Nephron (organoid): ENCODE measurements around the gene MYZAP.

Experiments used
- H3K27ac Mint-ChIP-seq, 3 experiments: 2 replicates each; pipeline ENCODE4 v1.8.0; 2020; ENCODE audit warnings: mixed read lengths in 3 of 3, mild to moderate bottlenecking in 2 of 3, moderate library complexity in 1 of 3
- H3K27me3 Mint-ChIP-seq: 2 replicates; pipeline ENCODE4 v1.8.0; 2021; ENCODE audit warnings: low read depth, mild to moderate bottlenecking, moderate library complexity, mixed read lengths
- H3K36me3 Mint-ChIP-seq: 2 replicates; pipeline ENCODE4 v1.8.0; 2020; ENCODE audit warnings: low read depth, mixed read lengths
- H3K4me1 Mint-ChIP-seq: 2 replicates; pipeline ENCODE4 v1.8.0; 2020; ENCODE audit warnings: mixed read lengths
- H3K4me3 Mint-ChIP-seq, 3 experiments: 2 replicates each; pipeline ENCODE4 v1.8.0; 2020; ENCODE audit warnings: mild to moderate bottlenecking in 3 of 3, mixed read lengths in 3 of 3, moderate library complexity in 2 of 3
- H3K9me3 Mint-ChIP-seq: 2 replicates; pipeline ENCODE4 v1.8.0; 2020; ENCODE audit warnings: mixed read lengths
- TF ChIP-seq, protein P1 (sequence below), 3 experiments: fragments of 200-600 bp; sonication (generic); IDR thresholded peaks; one replicate each; pipeline ENCODE4 v1.5.0; 2021; ENCODE audit warnings: antibody characterized with exemption in 3 of 3; ENCODE audit not compliant: unreplicated experiment in 3 of 3

MYZAP gene

DNA sequence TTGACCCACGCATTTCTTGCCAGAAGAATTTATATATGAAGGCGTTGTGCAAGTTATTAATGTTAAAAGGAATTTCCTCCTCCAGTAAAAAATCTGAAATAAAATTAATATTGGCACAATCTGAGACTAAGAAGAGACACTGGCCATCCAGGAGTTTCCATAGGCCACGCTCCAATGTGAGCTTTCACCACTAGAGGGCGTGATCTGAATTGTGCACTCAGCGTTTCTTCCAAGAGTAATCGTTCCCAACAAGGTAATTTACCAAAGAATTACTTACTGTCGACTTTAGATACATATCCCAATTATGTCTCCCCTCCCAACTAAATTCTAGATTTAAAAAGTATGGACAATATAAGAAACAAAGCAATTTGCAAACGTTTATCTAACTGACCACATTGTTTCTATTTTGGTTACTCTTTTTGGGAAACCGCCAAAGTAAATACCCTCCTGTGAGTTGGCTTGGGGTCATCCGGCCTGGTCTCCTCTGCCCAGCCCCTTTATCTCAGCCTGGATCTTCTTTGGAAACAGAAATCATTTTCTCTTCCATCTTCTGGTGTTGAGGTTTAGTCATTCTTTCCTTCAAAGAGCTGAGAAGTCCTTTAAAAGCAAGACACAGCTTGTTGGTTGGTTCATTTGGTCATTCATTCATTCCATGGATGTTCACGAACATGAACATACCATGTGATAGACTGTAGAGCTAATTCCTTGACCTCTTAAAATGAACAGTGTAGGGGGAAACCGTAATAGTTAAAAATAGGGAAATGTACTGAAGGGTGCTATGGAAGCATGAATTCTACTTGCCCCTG, 141.0 kb downstream of the MYZAP start:
- Mint-ChIP-seq H3K27ac (peak overlapping the region; percentile 94 to 99 (median 96)), H3K27me3 (no peaks in the 10 kb centered on the region), H3K4me3 (no peak overlapping the region), H3K36me3 (peaks cover 7% of the 10 kb centered on the region), H3K4me1 (peaks cover 60% of the 10 kb centered on the region), H3K9me3 (peaks cover 10% of the 10 kb centered on the region)
- TF ChIP-seq, protein P1, sequence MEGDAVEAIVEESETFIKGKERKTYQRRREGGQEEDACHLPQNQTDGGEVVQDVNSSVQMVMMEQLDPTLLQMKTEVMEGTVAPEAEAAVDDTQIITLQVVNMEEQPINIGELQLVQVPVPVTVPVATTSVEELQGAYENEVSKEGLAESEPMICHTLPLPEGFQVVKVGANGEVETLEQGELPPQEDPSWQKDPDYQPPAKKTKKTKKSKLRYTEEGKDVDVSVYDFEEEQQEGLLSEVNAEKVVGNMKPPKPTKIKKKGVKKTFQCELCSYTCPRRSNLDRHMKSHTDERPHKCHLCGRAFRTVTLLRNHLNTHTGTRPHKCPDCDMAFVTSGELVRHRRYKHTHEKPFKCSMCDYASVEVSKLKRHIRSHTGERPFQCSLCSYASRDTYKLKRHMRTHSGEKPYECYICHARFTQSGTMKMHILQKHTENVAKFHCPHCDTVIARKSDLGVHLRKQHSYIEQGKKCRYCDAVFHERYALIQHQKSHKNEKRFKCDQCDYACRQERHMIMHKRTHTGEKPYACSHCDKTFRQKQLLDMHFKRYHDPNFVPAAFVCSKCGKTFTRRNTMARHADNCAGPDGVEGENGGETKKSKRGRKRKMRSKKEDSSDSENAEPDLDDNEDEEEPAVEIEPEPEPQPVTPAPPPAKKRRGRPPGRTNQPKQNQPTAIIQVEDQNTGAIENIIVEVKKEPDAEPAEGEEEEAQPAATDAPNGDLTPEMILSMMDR (IDR thresholded peaks at IDR 0.05; ENCODE audit: unreplicated experiment in 3 of 3): peak; percentile 77 to 94 (median 92)

DNA sequence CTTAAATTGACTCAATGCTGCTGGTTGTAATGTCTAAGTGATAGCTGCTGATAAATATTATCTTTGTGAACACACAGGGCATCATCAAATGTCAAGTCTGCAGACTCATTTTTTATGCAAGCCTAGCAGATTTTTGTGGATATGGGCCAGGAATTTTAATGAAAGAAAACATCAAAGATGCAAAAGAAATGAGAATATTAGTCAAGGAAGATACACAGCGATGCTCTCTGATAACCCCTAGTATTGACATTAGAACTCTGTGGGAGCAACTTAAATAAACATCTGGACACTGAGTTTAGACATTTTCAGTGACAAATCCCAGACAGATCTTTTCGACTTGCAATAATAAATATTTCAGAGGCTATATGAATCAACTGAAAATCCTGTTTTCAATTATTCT, 143.2 kb downstream of the MYZAP start:
- Mint-ChIP-seq H3K9me3 (peaks cover 13% of the 10 kb centered on the region), H3K4me3 (no peak overlapping the region), H3K36me3 (peaks cover 7% of the 10 kb centered on the region), H3K27ac (peak overlapping the region; percentile 98 to 99 (median 99)), H3K4me1 (peaks cover 53% of the 10 kb centered on the region), H3K27me3 (no peaks in the 10 kb centered on the region)
- TF ChIP-seq, protein P1 (IDR thresholded peaks at IDR 0.05; ENCODE audit: unreplicated experiment in 3 of 3): no peak
